AG04449 (cell line): ENCODE data around the gene GSTA4.
A peak's percentile ranks its signal among the peaks of the same experiment; 100 is the strongest.

Experiments
- CTCF ChIA-PET: fragments of 350-600 bp; formaldehyde crosslinking; extraction: SDS; loops from one replicate; lab custom pipeline; 2021; ENCODE audit warnings: antibody characterized with exemption; lab: Yijun Ruan, JAX
- POLR2A ChIA-PET: fragments of 400-600, 350-600 bp; formaldehyde crosslinking; extraction: SDS; loops from one replicate; lab custom pipeline; 2020; ENCODE audit warnings: antibody characterized with exemption, inconsistent platforms; lab: Yijun Ruan, JAX
- DNase-seq: peaks from one replicate; pipeline ENCODE4 v3.0.0-alpha.2; 2010; ENCODE audit warnings: low read depth, low spot score
- H3K4me3 ChIP-seq: 2 replicates; pipeline ENCODE4 v1.5.1; 2011; ENCODE audit warnings: low read depth, mild to moderate bottlenecking, control low read depth, low read length
- CTCF ChIP-seq: IDR thresholded peaks from one replicate; pipeline ENCODE4 v1.5.1; 2011; ENCODE audit warnings: mild to moderate bottlenecking, moderate library complexity, low read length, control low read depth, inconsistent platforms; ENCODE audit not compliant: insufficient read depth; ENCODE audit errors: missing control alignments

GSTA4 gene, protein sequence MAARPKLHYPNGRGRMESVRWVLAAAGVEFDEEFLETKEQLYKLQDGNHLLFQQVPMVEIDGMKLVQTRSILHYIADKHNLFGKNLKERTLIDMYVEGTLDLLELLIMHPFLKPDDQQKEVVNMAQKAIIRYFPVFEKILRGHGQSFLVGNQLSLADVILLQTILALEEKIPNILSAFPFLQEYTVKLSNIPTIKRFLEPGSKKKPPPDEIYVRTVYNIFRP

DNA sequence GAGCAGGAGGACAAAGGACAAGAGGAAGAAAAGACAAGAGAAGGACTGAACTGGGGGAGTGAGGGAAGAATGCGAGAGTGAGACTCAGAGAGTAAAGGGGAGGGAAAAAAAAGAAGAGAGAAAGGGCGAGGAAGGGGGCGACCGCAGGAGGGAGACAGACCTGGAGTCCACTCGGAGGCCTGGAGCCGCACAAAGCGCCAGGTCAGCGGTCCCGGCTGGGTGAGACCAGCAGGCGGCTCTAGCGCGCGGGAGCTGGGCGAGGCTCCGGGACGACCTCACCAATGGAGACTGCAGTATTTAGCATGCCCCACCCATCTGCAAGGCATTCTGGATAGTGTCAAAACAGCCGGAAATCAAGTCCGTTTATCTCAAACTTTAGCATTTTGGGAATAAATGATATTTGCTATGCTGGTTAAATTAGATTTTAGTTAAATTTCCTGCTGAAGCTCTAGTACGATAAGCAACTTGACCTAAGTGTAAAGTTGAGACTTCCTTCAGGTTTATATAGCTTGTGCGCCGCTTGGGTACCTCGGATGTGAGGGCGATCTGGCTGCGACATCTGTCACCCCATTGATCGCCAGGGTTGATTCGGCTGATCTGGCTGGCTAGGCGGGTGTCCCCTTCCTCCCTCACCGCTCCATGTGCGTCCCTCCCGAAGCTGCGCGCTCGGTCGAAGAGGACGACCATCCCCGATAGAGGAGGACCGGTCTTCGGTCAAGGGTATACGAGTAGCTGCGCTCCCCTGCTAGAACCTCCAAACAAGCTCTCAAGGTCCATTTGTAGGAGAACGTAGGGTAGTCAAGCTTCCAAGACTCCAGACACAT lies at the start of gene GSTA4:
Gene GSTA4 (minus strand): TSS at position 196 of the 824 bp plus-strand sequence. CDS start 1,041 bp downstream, outside the sequence.
- TF ChIP-seq CTCF: peak; percentile 97
- ChIA-PET CTCF (interaction anchor here (0.6 to 6.1 kb wide), 37 partner anchors 8 to 489 kb away, joined by 3 to 60 read pairs (median 5); partner anchors contain the start of gene FBXO9), POLR2A (interaction anchor here (0.7 to 1.2 kb wide), 4 partner anchors 48 to 502 kb away, joined by 4 to 6 read pairs (median 4); partner anchors contain the start of gene FBXO9)
- H3K4me3 ChIP-seq: peak within 1 kb of the TSS; percentile 84
- peak; percentile 90 for DNase-seq

GRCh38 chr6:53044572-53044971 lies 49.5 kb upstream of the GSTA4 start:
- no peak for DNase-seq
- POLR2A ChIA-PET: interaction anchor here (1.3 kb wide), 1 partner anchor 21 kb away, joined by 4 read pairs; the partner anchor contains the start of gene FBXO9
- no peak overlapping the region for H3K4me3 ChIP-seq
- TF ChIP-seq CTCF: no peak
- CTCF ChIA-PET: interaction anchor here (1.8 kb wide), 1 partner anchor 684 kb away, joined by 4 read pairs; no protein-coding TSS in a partner anchor

DNA sequence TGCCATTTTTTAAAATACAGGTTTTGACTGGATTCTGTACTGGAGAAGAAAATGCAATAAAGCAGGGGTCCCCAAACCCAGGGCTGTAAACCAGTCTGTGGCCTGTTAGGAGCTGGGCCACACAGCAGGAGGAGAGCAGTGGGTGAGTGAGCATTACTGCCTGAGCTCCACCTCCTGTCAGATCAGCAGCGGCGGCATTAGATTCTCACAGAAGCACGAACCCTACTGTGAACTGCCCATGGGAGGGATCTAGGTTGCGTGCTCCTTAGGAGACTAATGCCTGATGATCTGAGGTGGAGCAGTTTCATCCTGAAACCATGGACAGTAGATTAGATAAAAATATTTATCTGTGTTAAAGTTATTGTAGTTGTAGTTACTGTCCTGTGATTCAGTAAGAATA lies 49.0 kb upstream of the GSTA4 start:
- CTCF ChIA-PET: interaction anchor here (1.2 to 2.9 kb wide), 4 partner anchors 46 to 685 kb away, joined by 4 to 14 read pairs (median 4); partner anchors contain the start of gene GSTA4
- H3K4me3 ChIP-seq: no peak overlapping the region
- peak; percentile 3 for TF ChIP-seq CTCF
- POLR2A ChIA-PET: interaction anchor here (0.5 to 1.3 kb wide), 3 partner anchors 21 to 442 kb away, joined by 3 to 4 read pairs (median 4); partner anchors contain the start of genes FBXO9 and GSTA4
- DNase-seq: no peak

GRCh38 chr6:53043581-53043980 lies 48.5 kb upstream of the GSTA4 start:
- CTCF ChIA-PET: interaction anchor here (1.2 to 2.9 kb wide), 4 partner anchors 46 to 685 kb away, joined by 4 to 14 read pairs (median 4); partner anchors contain the start of gene GSTA4
- POLR2A ChIA-PET: interaction anchor here (0.5 to 1.3 kb wide), 3 partner anchors 22 to 442 kb away, joined by 3 to 4 read pairs (median 4); partner anchors contain the start of genes FBXO9 and GSTA4
- no peak for TF ChIP-seq CTCF
- DNase-seq: no peak
- H3K4me3 ChIP-seq: no peak overlapping the region

DNA sequence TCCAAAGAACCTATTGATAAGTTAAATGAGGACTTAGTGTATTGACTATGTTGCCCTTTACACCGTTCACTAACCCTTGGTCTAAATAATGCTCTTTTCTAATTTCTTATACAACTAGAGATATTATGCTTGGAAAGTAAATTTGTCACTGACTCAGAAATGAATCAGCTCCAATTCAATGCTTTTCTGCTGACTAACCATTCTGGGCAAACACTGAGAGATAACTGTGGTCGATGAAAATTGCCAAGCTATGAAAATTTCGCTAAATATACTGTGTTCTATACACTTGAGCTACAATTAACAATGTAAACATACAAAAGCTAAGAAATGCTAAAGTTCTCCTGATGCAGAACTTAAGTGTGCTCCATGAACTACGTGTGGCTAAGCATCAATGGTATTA lies 47.0 kb upstream of the GSTA4 start:
- ChIA-PET CTCF (interaction anchor here (1.7 to 2.9 kb wide), 2 partner anchors 10 to 47 kb away, joined by 6 to 14 read pairs; partner anchors contain the start of gene GSTA4), POLR2A (interaction anchor here (0.7 to 1.2 kb wide), 3 partner anchors 13 to 499 kb away, joined by 3 to 4 read pairs (median 3); no protein-coding TSS in a partner anchor)
- no peak for TF ChIP-seq CTCF
- DNase-seq: peak; percentile 85
- H3K4me3 ChIP-seq: no peak overlapping the region
